Neuronal stem cell (in vitro differentiated cells): ENCODE measurements around the gene HACE1.

Source experiments
- DNase-seq: peaks from one replicate; pipeline ENCODE4 v3.0.0-alpha.2; 2013; ENCODE audit warnings: low spot score
- H2AFZ ChIP-seq: one replicate; pipeline ENCODE4 v1.6.1; 2013; ENCODE audit warnings: mild to moderate bottlenecking, low read length, inconsistent platforms
- H2AK5ac ChIP-seq: 2 replicates; pipeline ENCODE4 v1.6.1; 2013; ENCODE audit warnings: low read depth, mild to moderate bottlenecking, inconsistent platforms, low read length, moderate library complexity, mixed read lengths
- H2BK120ac ChIP-seq: 2 replicates; pipeline ENCODE4 v1.6.1; 2013; ENCODE audit warnings: low read depth, mild to moderate bottlenecking, inconsistent platforms, low read length, moderate library complexity, mixed read lengths
- H2BK12ac ChIP-seq: one replicate; pipeline ENCODE4 v1.6.1; 2013; ENCODE audit warnings: low read length, inconsistent platforms
- H2BK15ac ChIP-seq: 2 replicates; pipeline ENCODE4 v1.6.1; 2013; ENCODE audit warnings: mild to moderate bottlenecking, low read length, inconsistent platforms, mixed read lengths
- H2BK5ac ChIP-seq: one replicate; pipeline ENCODE4 v1.6.1; 2013; ENCODE audit warnings: inconsistent platforms, mild to moderate bottlenecking, low read length, moderate library complexity
- H3K14ac ChIP-seq: one replicate; pipeline ENCODE4 v1.6.1; 2013; ENCODE audit warnings: low read length, inconsistent platforms
- H3K18ac ChIP-seq: 2 replicates; pipeline ENCODE4 v1.6.1; 2013; ENCODE audit warnings: low read length, inconsistent platforms
- H3K23ac ChIP-seq: 2 replicates; pipeline ENCODE4 v1.6.1; 2013; ENCODE audit warnings: low read depth, mild to moderate bottlenecking, mixed read lengths, low read length, inconsistent platforms; ENCODE audit not compliant: poor library complexity
- H3K27ac ChIP-seq: replicated peaks from 3 replicates; pipeline ENCODE4 v1.5.1; 2013; ENCODE audit warnings: low read length, inconsistent platforms
- H3K27me3 ChIP-seq, 3 experiments: 2 replicates each; pipeline ENCODE4 v1.6.1; 2013; ENCODE audit warnings: low read length in 3 of 3, mild to moderate bottlenecking in 2 of 3, inconsistent platforms in 1 of 3, low read depth in 1 of 3, mixed read lengths in 1 of 3, moderate library complexity in 1 of 3; ENCODE audit not compliant: control insufficient read depth in 3 of 3, insufficient read depth in 3 of 3
- H3K36me3 ChIP-seq, 2 donors: replicated peaks in 1 of 2; 2 replicates each; pipeline ENCODE4 v1.6.1; 2013; ENCODE audit warnings: low read length in 2 of 2; ENCODE audit not compliant: control insufficient read depth in 2 of 2, insufficient read depth in 2 of 2
- H3K4ac ChIP-seq: 2 replicates; pipeline ENCODE4 v1.6.1; 2013; ENCODE audit warnings: inconsistent platforms, mild to moderate bottlenecking, low read length, moderate library complexity
- H3K4me1 ChIP-seq, 2 donors: 1 replicate in 1 of 2; 2 replicates in 1 of 2; pipeline ENCODE4 v1.6.1; 2013; ENCODE audit warnings: low read length in 2 of 2, low read depth in 1 of 2; ENCODE audit not compliant: control insufficient read depth in 2 of 2, insufficient read depth in 1 of 2
- H3K4me2 ChIP-seq: one replicate; pipeline ENCODE4 v1.6.1; 2013; ENCODE audit warnings: mild to moderate bottlenecking, low read length, inconsistent platforms; ENCODE audit not compliant: insufficient read depth, poor library complexity, severe bottlenecking
- H3K4me3 ChIP-seq, 2 donors: 2 replicates each; pipeline ENCODE4 v1.5.1; 2013; ENCODE audit warnings: low read length in 2 of 2, mild to moderate bottlenecking in 2 of 2, inconsistent platforms in 1 of 2, moderate library complexity in 1 of 2
- H3K79me1 ChIP-seq: one replicate; pipeline ENCODE4 v1.6.1; 2013; ENCODE audit warnings: low read depth, mild to moderate bottlenecking, inconsistent platforms, low read length, moderate library complexity
- H3K9ac ChIP-seq: one replicate; pipeline ENCODE4 v1.6.1; 2013; ENCODE audit warnings: mild to moderate bottlenecking, low read depth, low read length, inconsistent platforms; ENCODE audit not compliant: poor library complexity
- H3K9me3 ChIP-seq, 2 donors: replicated peaks in 1 of 2; 2 replicates each; pipeline versions ENCODE3 to v1.6.1; 2013; ENCODE audit warnings: low read length in 2 of 2, mild to moderate bottlenecking in 2 of 2, inconsistent platforms in 1 of 2, low read depth in 1 of 2, mixed read lengths in 1 of 2, moderate library complexity in 1 of 2; ENCODE audit not compliant: control insufficient read depth in 2 of 2, insufficient read depth in 1 of 2
- H4K8ac ChIP-seq: one replicate; pipeline ENCODE4 v1.6.1; 2013; ENCODE audit warnings: low read depth, mild to moderate bottlenecking, inconsistent platforms, low read length, moderate library complexity
- H4K91ac ChIP-seq: one replicate; pipeline ENCODE4 v1.6.1; 2013; ENCODE audit warnings: low read length, low read depth, mild to moderate bottlenecking, inconsistent platforms; ENCODE audit not compliant: poor library complexity
- WGBS, 2 donors: extraction: QIAGEN DNeasy Blood & Tissue Kit; methylation state at CpG; one replicate each; pipeline ENCODE4 v1.1.7; 2013; ENCODE audit warnings: missing lambda C conversion rate in 2 of 2, mixed read lengths in 1 of 2; ENCODE audit not compliant: insufficient read length in 2 of 2, insufficient replicate concordance in 1 of 2; ENCODE audit errors: extremely low coverage in 2 of 2; 5-methylcytosine and 5-hydroxymethylcytosine counted together

Gene HACE1

DNA sequence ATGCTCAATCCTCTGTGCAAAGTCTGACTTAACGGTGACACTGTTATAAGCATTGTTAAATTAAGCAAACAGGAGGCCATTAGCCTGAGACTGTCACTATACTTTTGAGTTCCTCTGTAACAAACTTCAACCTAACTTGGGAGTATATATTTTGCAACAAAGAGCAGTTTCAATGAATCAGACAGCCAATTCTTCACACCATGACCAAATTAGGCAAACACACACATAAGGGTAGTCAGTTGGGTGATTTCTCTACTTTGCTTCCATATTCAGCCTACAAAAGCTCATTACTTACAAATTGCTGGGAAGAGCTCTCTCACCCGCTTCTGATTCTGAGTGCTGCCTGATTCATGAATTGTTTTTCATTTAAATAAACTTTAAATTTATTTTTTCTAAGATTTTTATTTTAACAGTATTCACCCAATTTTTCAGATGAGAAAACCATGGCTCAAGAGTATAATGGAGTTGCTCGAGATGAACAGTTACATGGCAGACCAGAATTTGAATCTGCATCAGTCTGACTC lies 60.5 kb downstream of the HACE1 start:
- Histone ChIP-seq H3K18ac (no peak overlapping the region), H3K4ac (no peak overlapping the region), H3K27me3 (no peaks in the 10 kb centered on the region), H3K36me3 (peaks cover 2 to 22% of the 10 kb centered on the region in 2 donors), H2BK15ac (no peak overlapping the region), H2AFZ (no peak overlapping the region), H3K14ac (no peak overlapping the region), H3K4me3 (no peak overlapping the region), H3K4me2 (no peak overlapping the region), H3K4me1 (no peaks in the 10 kb centered on the region), H3K27ac (no peak overlapping the region), H3K9me3 (peaks cover 0 to under 1% of the 10 kb centered on the region in 2 donors), H3K23ac (no peak overlapping the region), H3K9ac (no peak overlapping the region), H2BK12ac (no peak overlapping the region), H3K79me1 (no peaks in the 10 kb centered on the region), H2BK120ac (no peak overlapping the region), H4K91ac (no peak overlapping the region), H2BK5ac (no peak overlapping the region), H2AK5ac (no peak overlapping the region), H4K8ac (no peak overlapping the region)
- no peak for DNase-seq
- WGBS, 2 donors = no CpG with 5 or more reads among the region's 3 CpGs

DNA sequence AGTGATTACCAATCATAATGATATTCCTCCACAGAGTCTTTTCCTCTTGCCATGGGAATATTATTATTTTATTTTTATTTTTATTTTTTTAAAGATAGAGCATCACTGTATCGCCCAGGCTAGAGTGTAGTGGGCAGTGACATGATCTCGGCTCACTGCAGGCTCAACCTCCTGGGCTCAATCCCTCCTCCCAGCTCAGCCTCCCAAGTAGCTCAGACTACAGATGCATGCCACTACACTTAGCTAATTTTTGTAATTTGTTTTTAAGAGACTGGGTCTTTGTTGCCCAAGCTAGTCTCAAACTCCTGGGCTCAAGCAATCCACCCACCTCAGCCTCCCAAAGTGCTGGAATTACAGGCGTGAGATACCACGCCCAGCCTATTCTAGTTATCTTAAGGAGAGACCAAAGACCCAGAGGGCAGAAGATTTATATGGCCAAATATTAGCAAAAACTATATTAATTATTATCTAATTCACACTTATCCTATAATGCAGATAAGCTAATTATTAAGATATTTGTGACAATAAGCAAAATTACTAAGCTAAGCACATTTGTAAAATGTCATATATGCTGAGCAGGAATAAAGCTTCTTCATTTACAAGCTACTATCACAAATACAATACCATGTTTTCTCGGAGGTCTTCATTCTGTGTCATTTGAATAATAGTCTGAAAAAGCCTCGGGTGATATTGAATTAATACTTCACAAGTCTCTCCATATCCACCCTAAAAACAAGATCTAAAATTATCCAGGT lies 63.5 kb downstream of the HACE1 start:
- no peak overlapping the region for H4K8ac ChIP-seq
- H3K4me3 ChIP-seq = no peak overlapping the region
- no peak overlapping the region for H3K23ac ChIP-seq
- H4K91ac ChIP-seq = no peak overlapping the region
- no peak overlapping the region for H3K27ac ChIP-seq
- H3K4ac ChIP-seq = no peak overlapping the region
- H3K14ac ChIP-seq = no peak overlapping the region
- H3K9me3 ChIP-seq = no peaks in the 10 kb centered on the region
- no peak overlapping the region for H2BK12ac ChIP-seq
- no peak for DNase-seq
- no peak overlapping the region for H3K9ac ChIP-seq
- H3K4me2 ChIP-seq = no peak overlapping the region
- no peaks in the 10 kb centered on the region for H3K27me3 ChIP-seq
- no peak overlapping the region for H2BK120ac ChIP-seq
- no peak overlapping the region for H2AFZ ChIP-seq
- WGBS, 2 donors = no CpG with 5 or more reads among the region's 6 CpGs
- no peaks in the 10 kb centered on the region for H3K4me1 ChIP-seq
- no peaks in the 10 kb centered on the region for H3K79me1 ChIP-seq
- H3K36me3 ChIP-seq = peaks cover 2 to 48% of the 10 kb centered on the region in 2 donors
- no peak overlapping the region for H2BK5ac ChIP-seq
- no peak overlapping the region for H3K18ac ChIP-seq
- no peak overlapping the region for H2AK5ac ChIP-seq
- H2BK15ac ChIP-seq = no peak overlapping the region

DNA sequence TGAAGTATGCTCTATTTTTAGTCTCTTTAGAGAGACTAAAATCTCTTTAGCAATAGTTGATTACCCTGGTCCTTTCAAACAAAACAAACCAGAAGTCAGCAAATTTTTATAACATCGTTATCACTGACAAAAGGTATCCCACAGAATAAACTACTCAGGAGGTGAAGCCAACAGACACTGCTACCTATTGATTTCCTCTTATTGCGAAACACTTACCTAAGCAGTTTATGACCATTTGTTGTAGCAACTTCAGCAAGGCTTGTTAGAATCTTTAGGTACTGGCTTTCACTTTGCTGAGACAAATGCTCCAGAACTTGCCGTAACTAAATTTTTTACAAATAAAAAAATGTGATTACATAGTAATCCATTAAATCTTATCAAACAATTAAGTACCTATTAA lies 64.4 kb downstream of the HACE1 start:
- no peaks in the 10 kb centered on the region for H3K79me1 ChIP-seq
- H3K9me3 ChIP-seq = no peaks in the 10 kb centered on the region
- H4K91ac ChIP-seq = no peak overlapping the region
- H3K14ac ChIP-seq = no peak overlapping the region
- no peak overlapping the region for H3K27ac ChIP-seq
- no peak overlapping the region for H3K4me2 ChIP-seq
- no peak overlapping the region for H3K4ac ChIP-seq
- H2BK15ac ChIP-seq = no peak overlapping the region
- no peak overlapping the region for H2BK5ac ChIP-seq
- H3K23ac ChIP-seq = no peak overlapping the region
- no peak for DNase-seq
- peaks cover 2 to 56% of the 10 kb centered on the region in 2 donors for H3K36me3 ChIP-seq
- no peak overlapping the region for H3K4me3 ChIP-seq
- H3K27me3 ChIP-seq = no peaks in the 10 kb centered on the region
- no peak overlapping the region for H2AK5ac ChIP-seq
- WGBS, 2 donors = no CpG with 5 or more reads among the region's 3 CpGs
- H2BK12ac ChIP-seq = no peak overlapping the region
- no peak overlapping the region for H2BK120ac ChIP-seq
- H3K4me1 ChIP-seq = no peaks in the 10 kb centered on the region
- no peak overlapping the region for H3K9ac ChIP-seq
- no peak overlapping the region for H2AFZ ChIP-seq
- no peak overlapping the region for H3K18ac ChIP-seq
- no peak overlapping the region for H4K8ac ChIP-seq

DNA sequence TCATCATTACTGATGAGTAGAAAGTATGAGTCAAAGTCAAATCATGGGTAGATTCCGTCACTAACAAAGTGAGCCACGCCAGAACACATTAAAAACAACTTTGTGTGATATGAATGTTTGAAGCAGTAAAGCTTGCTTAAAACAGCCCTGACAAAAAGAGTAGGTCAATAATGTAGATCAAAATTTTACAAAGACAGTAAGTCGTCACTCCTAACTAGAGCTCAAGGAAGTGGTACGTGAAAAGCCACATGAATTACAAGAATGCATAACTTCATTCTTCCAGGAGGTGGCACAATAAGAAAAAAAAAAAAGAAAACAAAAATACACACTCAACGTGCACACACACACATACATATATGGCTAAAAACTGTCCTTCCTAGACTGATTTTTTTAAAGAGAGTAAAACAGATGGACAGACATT lies 69.9 kb downstream of the HACE1 start:
- no CpG with 5 or more reads among the region's 5 CpGs for WGBS, 2 donors
- no peak overlapping the region for H2BK120ac ChIP-seq
- no peak for DNase-seq

More for the DNA sequence above, 69.9 kb downstream of the HACE1 start:
- Histone ChIP-seq H3K9ac (no peak overlapping the region), H2AFZ (no peak overlapping the region), H3K27me3 (no peaks in the 10 kb centered on the region), H3K14ac (no peak overlapping the region), H3K18ac (no peak overlapping the region), H2BK12ac (no peak overlapping the region), H3K4ac (no peak overlapping the region), H3K4me2 (no peak overlapping the region), H3K23ac (no peak overlapping the region), H3K36me3 (peaks cover 3 to 54% of the 10 kb centered on the region in 2 donors), H3K79me1 (peaks cover 1% of the 10 kb centered on the region), H3K27ac (no peak overlapping the region), H2AK5ac (no peak overlapping the region), H4K8ac (no peak overlapping the region), H2BK15ac (no peak overlapping the region), H3K4me1 (peaks cover 0 to 2% of the 10 kb centered on the region in 2 donors), H4K91ac (no peak overlapping the region), H2BK5ac (no peak overlapping the region), H3K9me3 (no peaks in the 10 kb centered on the region), H3K4me3 (no peak overlapping the region)
